ENCODE data around the gene LACTBL1.
"Not testable (repeated sequence)": the region's sequence is repeated elsewhere in the genome, so short reads cannot be mapped to it uniquely, and the experiment has no call there.

The LACTBL1 gene

GRCh38 chr1:22983944-22984343 lies 11.3 kb upstream of the LACTBL1 start:
- intact Hi-C loops (cut with DNase I) = no loop called here
- DNase-seq = no peak

- intact Hi-C loops (cut with DNase I); DNase-seq: not testable (repeated sequence)
These were observed 7.8 kb upstream of the LACTBL1 start for GRCh38 chr1:22980471-22980790.

GRCh38 chr1:22978299-22978698 lies 5.6 kb upstream of the LACTBL1 start:
- DNase-seq = no peak

GRCh38 chr1:22976461-22977243 lies 4.0 kb upstream of the LACTBL1 start:
- intact Hi-C loops (cut with DNase I) = loop anchor here (10.0 kb wide), 1 partner anchor 208 kb away; no protein-coding TSS in a partner anchor
- DNase-seq = peak; percentile 43 to 85 (median 70)

More at GRCh38 chr1:22978299-22978698, 5.6 kb upstream of the LACTBL1 start:
- intact Hi-C loops (cut with DNase I) = loop anchor here (10.0 kb wide), 1 partner anchor 207 kb away; no protein-coding TSS in a partner anchor

- no peak for DNase-seq
- intact Hi-C loops (cut with DNase I) = loop anchor here (10.0 kb wide), 1 partner anchor 209 kb away; no protein-coding TSS in a partner anchor
These were observed 3.4 kb upstream of the LACTBL1 start for GRCh38 chr1:22976127-22976460.

GRCh38 chr1:22975694-22976093 lies 3.0 kb upstream of the LACTBL1 start:
- intact Hi-C loops (cut with DNase I) = loop anchor here (10.0 kb wide), 1 partner anchor 209 kb away; no protein-coding TSS in a partner anchor
- no peak for DNase-seq

- intact Hi-C loops (cut with DNase I) = loop anchor here (10.0 kb wide), 1 partner anchor 213 kb away; no protein-coding TSS in a partner anchor
- DNase-seq = no peak
These were observed 858 bp downstream of the LACTBL1 start for GRCh38 chr1:22971611-22972405.

GRCh38 chr1:22971161-22971560 lies 1.5 kb downstream of the LACTBL1 start:
- intact Hi-C loops (cut with DNase I) = loop anchor here (10.0 kb wide), 1 partner anchor 214 kb away; no protein-coding TSS in a partner anchor
- peak in 1 of 42 donors; percentile 6 for DNase-seq

- intact Hi-C loops (cut with DNase I) = loop anchor here (10.0 kb wide), 1 partner anchor 215 kb away; no protein-coding TSS in a partner anchor
These were observed 2.6 kb downstream of the LACTBL1 start for GRCh38 chr1:22970096-22970495.

GRCh38 chr1:22969304-22969709 lies 3.4 kb downstream of the LACTBL1 start:
- peak in 1 of 42 donors; percentile 18 for DNase-seq
- intact Hi-C loops (cut with DNase I) = no loop called here

More at GRCh38 chr1:22970096-22970495, 2.6 kb downstream of the LACTBL1 start:
- no peak for DNase-seq

GRCh38 chr1:22967833-22968232 lies 4.8 kb downstream of the LACTBL1 start:
- no peak for DNase-seq
- intact Hi-C loops (cut with DNase I) = no loop called here

- DNase-seq = no peak
- intact Hi-C loops (cut with DNase I) = no loop called here
These were observed 6.4 kb downstream of the LACTBL1 start for GRCh38 chr1:22966309-22966708.

GRCh38 chr1:22963044-22963677 lies 9.5 kb downstream of the LACTBL1 start:
- DNase-seq = peak in 1 of 42 donors; percentile 22
- intact Hi-C loops (cut with DNase I) = no loop called here

GRCh38 chr1:22962558-22962957 lies 10.1 kb downstream of the LACTBL1 start:
- intact Hi-C loops (cut with DNase I) = no loop called here
- DNase-seq = peak in 1 of 42 donors; percentile 7

- intact Hi-C loops (cut with DNase I) = no loop called here
- peak in 2 of 42 donors; percentile 10 to 22 for DNase-seq
These were observed 12.9 kb downstream of the LACTBL1 start for GRCh38 chr1:22959545-22960360.

GRCh38 chr1:22958556-22958955 lies 14.1 kb downstream of the LACTBL1 start:
- DNase-seq = peak in 2 of 42 donors; percentile 27 to 31
- intact Hi-C loops (cut with DNase I) = no loop called here

GRCh38 chr1:22957066-22957465 lies 15.6 kb downstream of the LACTBL1 start:
- intact Hi-C loops (cut with DNase I) = no loop called here
- DNase-seq = no peak

- intact Hi-C loops (cut with DNase I) = no loop called here
- peak in 2 of 42 donors; percentile 10 to 16 for DNase-seq
These were observed 17.5 kb downstream of the LACTBL1 start for GRCh38 chr1:22955146-22955545.

GRCh38 chr1:22953740-22954141 lies 18.9 kb downstream of the LACTBL1 start:
- peak in 2 of 42 donors; percentile 30 to 35 for DNase-seq
- intact Hi-C loops (cut with DNase I) = no loop called here

Measured in head of caudate nucleus (tissue), 42 donors.